OCI-LY7 (cell line): ENCODE measurements around the gene RNF213. TPM values are rescaled to one million over a fixed set of nuclear protein-coding genes. Genes with fewer than 3 reads are reported as not detected.
"Not testable (repeated sequence)": the region's sequence is repeated elsewhere in the genome, so short reads cannot be mapped to it uniquely, and the experiment has no call there.

ENCODE experiments used
- BruUV-seq: library from RNA; stranded (reverse); fragments of 400-500 nt; replicated peaks from 2 replicates; lab custom pipeline; 2021; lab: Mats Ljungman, UMichigan
- CTCF ChIA-PET: fragments of 300-600 bp; sonication (Branson Sonifier 250); formaldehyde crosslinking; loops from one replicate; lab custom pipeline; 2022; ENCODE audit warnings: antibody characterized with exemption; ENCODE audit not compliant: unreplicated experiment; lab: Charles Lee
- POLR2A ChIA-PET: fragments of 300-600 bp; sonication (Branson Sonifier 250); formaldehyde crosslinking; loops from one replicate; lab custom pipeline; 2022; ENCODE audit warnings: antibody characterized with exemption; lab: Charles Lee
- DNase-seq: peaks from one replicate; pipeline ENCODE4 v3.0.0-alpha.2; 2015; ENCODE audit warnings: low spot score
- H2AFZ ChIP-seq: fragments of 200-600 bp; sonication (generic), shearing (Covaris generic); 2 replicates; pipeline ENCODE4 v1.6.1; 2014; ENCODE audit warnings: mild to moderate bottlenecking, antibody characterized with exemption, low read length, moderate library complexity
- H3K27ac ChIP-seq: fragments of 200-600 bp; sonication (generic); 2 replicates; pipeline ENCODE4 v1.5.1; 2014; ENCODE audit warnings: mixed run types, low read depth, mild to moderate bottlenecking, moderate library complexity, low read length, inconsistent platforms; ENCODE audit not compliant: poor library complexity, severe bottlenecking
- H3K36me3 ChIP-seq: fragments of 200-600 bp; sonication (generic); 2 replicates; pipeline ENCODE4 v1.6.1; 2014; ENCODE audit warnings: mild to moderate bottlenecking, antibody characterized with exemption, low read length, moderate library complexity, mixed read lengths; ENCODE audit not compliant: insufficient read depth
- H3K4me1 ChIP-seq: fragments of 200-600 bp; sonication (generic); 2 replicates; pipeline ENCODE4 v1.5.1; 2014; ENCODE audit warnings: mild to moderate bottlenecking, low read length; ENCODE audit not compliant: insufficient read depth, poor library complexity, severe bottlenecking
- H3K4me2 ChIP-seq: fragments of 200-600 bp; sonication (generic); 2 replicates; pipeline ENCODE4 v1.6.1; 2014; ENCODE audit warnings: mild to moderate bottlenecking, low read length
- H3K4me3 ChIP-seq: fragments of 200-600 bp; sonication (generic); 2 replicates; pipeline ENCODE4 v1.5.1; 2014; ENCODE audit warnings: mild to moderate bottlenecking, low read depth, low read length; ENCODE audit not compliant: poor library complexity, severe bottlenecking
- H3K79me2 ChIP-seq: fragments of 200-600 bp; sonication (generic); 2 replicates; pipeline ENCODE4 v1.6.1; 2016; ENCODE audit warnings: low read depth, mild to moderate bottlenecking, low read length, moderate library complexity, mixed read lengths; ENCODE audit not compliant: insufficient read depth
- H3K9me2 ChIP-seq: fragments of 200-600 bp; sonication (generic); 2 replicates; pipeline ENCODE4 v1.6.1; 2016; ENCODE audit warnings: mild to moderate bottlenecking, low read length, mixed read lengths; ENCODE audit not compliant: insufficient read depth
- H3K9me3 ChIP-seq: fragments of 200-600 bp; sonication (generic); 2 replicates; pipeline ENCODE4 v1.6.1; 2014; ENCODE audit warnings: mild to moderate bottlenecking, mixed run types, low read length, mixed read lengths
- H4K20me1 ChIP-seq: fragments of 200-600 bp; sonication (generic); 2 replicates; pipeline ENCODE4 v1.6.1; 2014; ENCODE audit warnings: mild to moderate bottlenecking, antibody characterized with exemption, low read length, moderate library complexity, mixed read lengths; ENCODE audit not compliant: insufficient read depth
- EZH2phosphoT487 ChIP-seq: fragments of 200-600 bp; sonication (generic); IDR thresholded peaks from 2 replicates; pipeline ENCODE4 v1.6.1; 2018; ENCODE audit warnings: low read depth, borderline replicate concordance, mild to moderate bottlenecking, mixed run types, antibody characterized with exemption, low read length, moderate library complexity, mixed read lengths
- intact Hi-C: fragments of 100-400 bp; cut with micrococcal nuclease; formaldehyde crosslinking; loops from one replicate; pipeline ENCODE4 v1.10.0; 2022; ENCODE audit not compliant: unreplicated experiment
- total RNA-seq, 2 experiments: library from RNA; depleted of rRNA in 1 of 2; stranded (reverse); fragments of >200 nt in 1 of 2; shearing (Covaris generic) in 1 of 2; gene quantifications; 2 replicates each; pipeline ENCODE4 v1.2.3, GENCODE V29; 2014 to 2022
- TF ChIP-seq, protein P1 (sequence below): fragments of 200-600 bp; sonication (generic); conservative IDR thresholded peaks from 2 replicates; pipeline ENCODE4 v1.5.1; 2014; ENCODE audit warnings: mild to moderate bottlenecking, antibody characterized with exemption, low read length, moderate library complexity, mixed read lengths

Gene RNF213
- total RNA-seq, 2 experiments from 2014 or later, result 58.8 to 68.6 TPM

DNA sequence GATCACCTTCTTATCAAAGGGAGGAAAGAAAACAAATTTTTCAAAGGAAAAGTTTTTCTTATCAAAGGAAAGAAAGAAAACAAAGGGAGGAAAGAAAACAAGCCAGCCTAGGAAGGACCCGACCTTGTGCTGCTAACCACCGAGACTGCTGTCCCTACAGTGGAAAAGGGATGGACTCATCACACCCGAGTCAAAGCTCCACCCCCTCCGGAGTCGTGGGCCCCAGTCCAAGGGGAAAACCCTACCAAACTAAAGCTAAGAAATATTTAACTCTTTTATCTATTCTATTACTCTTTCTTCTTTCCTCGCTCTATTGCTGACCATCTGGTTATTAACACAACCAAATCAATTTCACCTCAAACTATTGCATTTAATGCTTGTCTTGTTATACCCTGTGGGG, 148.2 kb downstream of the RNF213 start:
- Histone ChIP-seq H3K9me3 (no peaks in the 10 kb centered on the region), H3K4me1 (no peaks in the 10 kb centered on the region), H3K4me2 (no peak overlapping the region), H3K9me2 (no peaks in the 10 kb centered on the region), H3K36me3 (no peaks in the 10 kb centered on the region), H4K20me1 (no peaks in the 10 kb centered on the region), H3K4me3 (no peak overlapping the region), H2AFZ (no peak overlapping the region), H3K79me2 (no peaks in the 10 kb centered on the region), H3K27ac (no peak overlapping the region)
- TF ChIP-seq, protein P1, sequence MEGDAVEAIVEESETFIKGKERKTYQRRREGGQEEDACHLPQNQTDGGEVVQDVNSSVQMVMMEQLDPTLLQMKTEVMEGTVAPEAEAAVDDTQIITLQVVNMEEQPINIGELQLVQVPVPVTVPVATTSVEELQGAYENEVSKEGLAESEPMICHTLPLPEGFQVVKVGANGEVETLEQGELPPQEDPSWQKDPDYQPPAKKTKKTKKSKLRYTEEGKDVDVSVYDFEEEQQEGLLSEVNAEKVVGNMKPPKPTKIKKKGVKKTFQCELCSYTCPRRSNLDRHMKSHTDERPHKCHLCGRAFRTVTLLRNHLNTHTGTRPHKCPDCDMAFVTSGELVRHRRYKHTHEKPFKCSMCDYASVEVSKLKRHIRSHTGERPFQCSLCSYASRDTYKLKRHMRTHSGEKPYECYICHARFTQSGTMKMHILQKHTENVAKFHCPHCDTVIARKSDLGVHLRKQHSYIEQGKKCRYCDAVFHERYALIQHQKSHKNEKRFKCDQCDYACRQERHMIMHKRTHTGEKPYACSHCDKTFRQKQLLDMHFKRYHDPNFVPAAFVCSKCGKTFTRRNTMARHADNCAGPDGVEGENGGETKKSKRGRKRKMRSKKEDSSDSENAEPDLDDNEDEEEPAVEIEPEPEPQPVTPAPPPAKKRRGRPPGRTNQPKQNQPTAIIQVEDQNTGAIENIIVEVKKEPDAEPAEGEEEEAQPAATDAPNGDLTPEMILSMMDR, result no peak
- TF ChIP-seq EZH2phosphoT487, result no peak
- POLR2A ChIA-PET, result interaction anchor here (0.8 kb wide), 1 partner anchor 309 kb away, joined by 4 read pairs; no protein-coding TSS in a partner anchor
- no TSS peak for BruUV-seq
- intact Hi-C loops, result no loop called here
- CTCF ChIA-PET, result no interaction called here
- DNase-seq, result no peak

- no peak overlapping the region for H2AFZ ChIP-seq
- no peak overlapping the region for H3K27ac ChIP-seq
- no TSS peak for BruUV-seq
- no peak for TF ChIP-seq EZH2phosphoT487
- TF ChIP-seq, protein P1, result no peak
- H3K4me1 ChIP-seq, result peaks cover 3% of the 10 kb centered on the region
- no peaks in the 10 kb centered on the region for H3K9me2 ChIP-seq
- H3K4me3 ChIP-seq, result no peak overlapping the region
- intact Hi-C loops, result no loop called here
- DNase-seq, result no peak
- H3K4me2 ChIP-seq, result no peak overlapping the region
- ChIA-PET POLR2A (interaction anchor here (0.8 kb wide), 1 partner anchor 308 kb away, joined by 4 read pairs; no protein-coding TSS in a partner anchor), CTCF (no interaction called here)
- H4K20me1 ChIP-seq, result no peaks in the 10 kb centered on the region
- H3K9me3 ChIP-seq, result no peaks in the 10 kb centered on the region
- no peaks in the 10 kb centered on the region for H3K79me2 ChIP-seq
- no peaks in the 10 kb centered on the region for H3K36me3 ChIP-seq
Observed at GRCh38 chr17:80409626-80410025, 149.0 kb downstream of the RNF213 start.

DNA sequence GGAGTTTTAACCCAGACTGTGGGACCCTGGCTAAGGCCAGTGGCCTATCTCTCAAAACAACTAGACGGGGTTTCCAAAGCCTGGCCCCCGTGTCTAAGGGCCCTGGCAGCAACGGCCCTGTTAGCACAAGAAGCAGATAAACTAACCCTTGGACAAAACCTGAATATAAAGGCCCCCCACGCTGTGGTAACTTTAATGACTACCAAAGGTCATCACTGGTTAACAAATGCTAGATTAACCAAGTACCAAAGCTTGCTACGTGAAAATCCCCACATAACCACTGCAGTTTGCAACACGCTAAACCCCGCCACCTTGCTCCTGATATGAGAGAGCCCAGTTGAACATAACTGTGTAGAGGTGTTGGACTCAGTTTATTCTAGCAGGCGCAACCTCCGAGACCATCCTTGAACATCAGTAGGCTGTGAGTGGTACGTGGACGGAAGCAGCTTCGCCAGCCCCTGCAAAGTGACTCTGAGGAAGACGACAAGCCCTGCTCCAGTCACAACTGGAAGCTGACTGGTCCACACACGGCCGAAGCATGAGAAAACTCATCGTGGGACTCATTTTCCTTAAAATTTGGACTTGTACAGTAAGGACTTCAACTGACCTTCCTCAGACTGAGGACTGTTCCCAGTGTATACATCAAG, 149.9 kb downstream of the RNF213 start:
- H3K79me2 ChIP-seq, POLR2A ChIA-PET, H3K4me3 ChIP-seq, H3K9me2 ChIP-seq, H2AFZ ChIP-seq, H3K4me1 ChIP-seq, H3K9me3 ChIP-seq, BruUV-seq, H3K27ac ChIP-seq, intact Hi-C loops, CTCF ChIA-PET, H4K20me1 ChIP-seq, H3K4me2 ChIP-seq, H3K36me3 ChIP-seq, DNase-seq: not testable (repeated sequence)
